Keratinocyte (primary cell): ENCODE data around the gene GSG1. TPM values are rescaled to one million over a fixed set of nuclear protein-coding genes. Genes with fewer than 3 reads are reported as not detected.

Experiments
- DNase-seq: peaks from one replicate; pipeline ENCODE4 v3.0.0-alpha.2; 2011; ENCODE audit warnings: low read depth, missing footprints, low spot score
- FAIRE-seq: peaks from 2 replicates; lab custom pipeline; 2011; peaks lifted over from hg19 to GRCh38; lab: Jason Lieb, UNC
- H2AFZ ChIP-seq: 2 replicates; pipeline ENCODE4 v1.6.0; 2012; ENCODE audit warnings: low read length, control low read depth, inconsistent platforms; ENCODE audit not compliant: control insufficient read depth
- H3K27ac ChIP-seq: 2 replicates; pipeline ENCODE4 v1.5.1; 2011; ENCODE audit warnings: low read length; ENCODE audit not compliant: control insufficient read depth, insufficient read depth
- H3K27me3 ChIP-seq: 3 replicates; pipeline ENCODE4 v1.6.0; 2011; ENCODE audit warnings: low read length; ENCODE audit not compliant: control insufficient read depth, insufficient read depth; ENCODE audit errors: extremely low read depth
- H3K36me3 ChIP-seq, 2 experiments: 2 replicates in 1 of 2; 3 replicates in 1 of 2; pipeline ENCODE4 v1.5.1; 2011; ENCODE audit warnings: low read length in 2 of 2, mild to moderate bottlenecking in 1 of 2; ENCODE audit not compliant: control insufficient read depth in 2 of 2, insufficient read depth in 2 of 2; ENCODE audit errors: extremely low read depth in 1 of 2
- H3K4me1 ChIP-seq: 3 replicates; pipeline ENCODE4 v1.5.1; 2011; ENCODE audit warnings: low read length; ENCODE audit not compliant: control insufficient read depth, insufficient read depth; ENCODE audit errors: extremely low read depth
- H3K4me2 ChIP-seq: 3 replicates; pipeline ENCODE4 v1.6.0; 2011; ENCODE audit warnings: low read depth, low read length; ENCODE audit not compliant: control insufficient read depth, insufficient read depth; ENCODE audit errors: extremely low read depth
- H3K4me3 ChIP-seq, 3 experiments: fragments of 200-600 bp in 1 of 3; sonication (generic) in 1 of 3; 2 replicates in 2 of 3; 3 replicates in 1 of 3; pipeline ENCODE4 v1.5.1; 2011 to 2016; ENCODE audit warnings: low read length in 3 of 3, mild to moderate bottlenecking in 3 of 3, control low read depth in 2 of 3, inconsistent platforms in 1 of 3, low read depth in 1 of 3, mixed read lengths in 1 of 3, mixed run types in 1 of 3, moderate library complexity in 1 of 3; ENCODE audit not compliant: control insufficient read depth in 2 of 3, insufficient read depth in 2 of 3; ENCODE audit errors: extremely low read depth in 1 of 3
- H3K79me2 ChIP-seq: 2 replicates; pipeline ENCODE4 v1.6.0; 2012; ENCODE audit warnings: low read length; ENCODE audit not compliant: control insufficient read depth, insufficient read depth
- H3K9ac ChIP-seq: 3 replicates; pipeline ENCODE4 v1.6.0; 2011; ENCODE audit warnings: low read length; ENCODE audit not compliant: control insufficient read depth, insufficient read depth; ENCODE audit errors: extremely low read depth
- H3K9me1 ChIP-seq: 3 replicates; pipeline ENCODE4 v1.6.0; 2011; ENCODE audit warnings: low read length; ENCODE audit not compliant: control insufficient read depth, insufficient read depth; ENCODE audit errors: extremely low read depth
- H3K9me3 ChIP-seq: 2 replicates; pipeline ENCODE4 v1.5.1; 2012; ENCODE audit warnings: low read depth, low read length; ENCODE audit not compliant: control insufficient read depth
- H4K20me1 ChIP-seq: 3 replicates; pipeline ENCODE4 v1.6.0; 2011; ENCODE audit warnings: low read length; ENCODE audit not compliant: control insufficient read depth, insufficient read depth; ENCODE audit errors: extremely low read depth
- EZH2 ChIP-seq: IDR thresholded peaks from one replicate; pipeline ENCODE4 v1.6.1; 2012; ENCODE audit warnings: inconsistent platforms, mild to moderate bottlenecking, low read length, moderate library complexity
- dilution Hi-C: fragments of 300-500 bp; cut with MboI; formaldehyde crosslinking; loops from one replicate; pipeline ENCODE4 v1.7.0; 2020; ENCODE audit warnings: low sequenced_read_pairs; ENCODE audit not compliant: extremely low pct_ligation_motif_present
- polyA plus RNA-seq, 5 experiments: library from polyadenylated mRNA; depleted of rRNA in 3 of 5; stranded (reverse) in 3 of 5; stranded (forward) in 1 of 5; unstranded in 1 of 5; fragments of >200 nt; gene quantifications; 1 replicate in 1 of 5; 2 replicates in 3 of 5; 3 replicates in 1 of 5; pipeline versions ENCODE4 v1.2.1 to v1.2.3, GENCODE V29; 2011 to 2012; ENCODE audit warnings: missing spikeins in 2 of 5, low read depth in 1 of 5, low replicate concordance in 1 of 5
- TF ChIP-seq, protein P1 (sequence below), 3 experiments: IDR thresholded peaks in 1 of 3; conservative IDR thresholded peaks in 1 of 3; optimal IDR thresholded peaks in 1 of 3; 2 replicates in 2 of 3; 3 replicates in 1 of 3; pipeline versions ENCODE3 to v1.5.1; 2011; ENCODE audit warnings: low read length in 3 of 3, mild to moderate bottlenecking in 3 of 3, moderate library complexity in 2 of 3, control low read depth in 1 of 3, inconsistent platforms in 1 of 3; ENCODE audit not compliant: insufficient read depth in 2 of 3; ENCODE audit errors: extremely low read depth in 1 of 3

The GSG1 gene
- polyA plus RNA-seq, 1 donor (not counting 4 experiments of a cell fraction or from before 2014, with no cell fraction given), result 0.05 TPM

DNA sequence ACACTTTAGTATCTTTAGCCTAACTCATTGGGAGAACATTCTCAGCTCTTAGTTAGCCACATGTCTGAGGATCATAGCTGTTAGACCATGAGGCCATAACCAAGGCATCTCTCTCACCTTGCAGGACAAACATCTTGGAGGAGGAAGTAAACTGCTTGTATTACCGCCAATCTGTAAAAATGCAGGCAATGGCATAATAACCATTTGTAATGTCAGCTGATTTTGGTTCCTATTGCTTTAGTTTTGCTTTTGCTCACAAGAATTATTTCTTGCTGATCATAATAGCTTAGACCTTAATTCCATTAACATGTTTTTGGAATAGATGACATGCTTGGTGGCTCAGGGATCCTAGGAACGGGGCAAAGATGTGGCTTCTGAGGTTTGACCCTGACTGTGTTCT lies 16.4 kb upstream of the GSG1 start:
- Histone ChIP-seq H3K9ac (no peak overlapping the region), H3K4me3 (no peak overlapping the region), H3K4me2 (no peak overlapping the region), H3K9me1 (no peaks in the 10 kb centered on the region), H3K27ac (no peak overlapping the region), H2AFZ (no peak overlapping the region), H3K36me3 (no peaks in the 10 kb centered on the region), H3K79me2 (no peaks in the 10 kb centered on the region), H3K9me3 (no peaks in the 10 kb centered on the region), H3K27me3 (no peaks in the 10 kb centered on the region), H4K20me1 (no peaks in the 10 kb centered on the region), H3K4me1 (peaks cover 3% of the 10 kb centered on the region)
- no peak for TF ChIP-seq EZH2
- TF ChIP-seq, protein P1, sequence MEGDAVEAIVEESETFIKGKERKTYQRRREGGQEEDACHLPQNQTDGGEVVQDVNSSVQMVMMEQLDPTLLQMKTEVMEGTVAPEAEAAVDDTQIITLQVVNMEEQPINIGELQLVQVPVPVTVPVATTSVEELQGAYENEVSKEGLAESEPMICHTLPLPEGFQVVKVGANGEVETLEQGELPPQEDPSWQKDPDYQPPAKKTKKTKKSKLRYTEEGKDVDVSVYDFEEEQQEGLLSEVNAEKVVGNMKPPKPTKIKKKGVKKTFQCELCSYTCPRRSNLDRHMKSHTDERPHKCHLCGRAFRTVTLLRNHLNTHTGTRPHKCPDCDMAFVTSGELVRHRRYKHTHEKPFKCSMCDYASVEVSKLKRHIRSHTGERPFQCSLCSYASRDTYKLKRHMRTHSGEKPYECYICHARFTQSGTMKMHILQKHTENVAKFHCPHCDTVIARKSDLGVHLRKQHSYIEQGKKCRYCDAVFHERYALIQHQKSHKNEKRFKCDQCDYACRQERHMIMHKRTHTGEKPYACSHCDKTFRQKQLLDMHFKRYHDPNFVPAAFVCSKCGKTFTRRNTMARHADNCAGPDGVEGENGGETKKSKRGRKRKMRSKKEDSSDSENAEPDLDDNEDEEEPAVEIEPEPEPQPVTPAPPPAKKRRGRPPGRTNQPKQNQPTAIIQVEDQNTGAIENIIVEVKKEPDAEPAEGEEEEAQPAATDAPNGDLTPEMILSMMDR (optimal IDR thresholded peaks at IDR 0.05 in 1 of 3, IDR thresholded peaks at IDR 0.05 in 1 of 3, conservative IDR thresholded peaks at IDR 0.05 in 1 of 3; ENCODE audit: extremely low read depth in 1 of 3, insufficient read depth in 2 of 3, low read length in 3 of 3), result no peak
- DNase-seq (no peak), FAIRE-seq (no peak)
- dilution Hi-C loops, result no loop called here

DNA sequence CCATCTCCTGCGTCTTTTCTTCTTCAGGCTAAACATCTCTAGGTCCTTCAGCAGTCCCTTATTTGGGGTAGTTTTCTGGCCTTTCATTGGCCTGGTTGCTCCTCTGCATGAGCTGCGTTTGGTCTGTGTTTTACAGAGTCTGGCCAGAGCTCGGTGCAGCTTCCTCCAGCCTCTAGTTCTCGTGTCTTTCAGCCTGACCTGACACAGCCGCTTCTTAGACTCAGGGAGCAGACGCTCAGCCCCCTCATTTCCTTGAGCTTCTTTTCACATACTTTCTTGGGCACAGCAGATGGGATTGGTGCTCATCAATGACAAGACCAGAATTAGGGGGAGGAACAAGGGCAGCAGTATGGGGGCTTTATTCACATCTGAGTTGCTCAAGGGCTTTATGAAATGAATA lies 13.6 kb upstream of the GSG1 start:
- H3K4me2 ChIP-seq, result no peak overlapping the region

More for the DNA sequence above, 13.6 kb upstream of the GSG1 start:
- no peaks in the 10 kb centered on the region for H3K27me3 ChIP-seq
- no peak overlapping the region for H3K27ac ChIP-seq
- no peak overlapping the region for H2AFZ ChIP-seq
- no peaks in the 10 kb centered on the region for H4K20me1 ChIP-seq
- TF ChIP-seq, protein P1 (optimal IDR thresholded peaks at IDR 0.05 in 1 of 3, IDR thresholded peaks at IDR 0.05 in 1 of 3, conservative IDR thresholded peaks at IDR 0.05 in 1 of 3; ENCODE audit: extremely low read depth in 1 of 3, insufficient read depth in 2 of 3, low read length in 3 of 3), result no peak
- TF ChIP-seq EZH2, result no peak
- no peaks in the 10 kb centered on the region for H3K4me1 ChIP-seq
- FAIRE-seq, result no peak
- H3K9ac ChIP-seq, result no peak overlapping the region
- no peak overlapping the region for H3K4me3 ChIP-seq
- H3K36me3 ChIP-seq, result no peaks in the 10 kb centered on the region
- no peak for DNase-seq
- no peaks in the 10 kb centered on the region for H3K9me1 ChIP-seq
- dilution Hi-C loops, result no loop called here
- no peaks in the 10 kb centered on the region for H3K9me3 ChIP-seq
- H3K79me2 ChIP-seq, result no peaks in the 10 kb centered on the region
